Right lung (tissue), 5 donors: ENCODE data around the gene RBAK. TPM values are rescaled to one million over a fixed set of nuclear protein-coding genes. Genes with fewer than 3 reads are reported as not detected.
"Not testable (repeated sequence)": the region's sequence is repeated elsewhere in the genome, so short reads cannot be mapped to it uniquely, and the experiment has no call there.

Experiments used
- DNase-seq, 2 donors: peaks; one replicate each; pipeline ENCODE4 v3.0.0-alpha.2; 2013
- polyA plus RNA-seq, 5 donors: library from polyadenylated mRNA; unstranded; fragments of 120-200 nt; gene quantifications; one replicate each; pipeline versions ENCODE4 v1.2.1 to v1.2.3, GENCODE V29; 2013; ENCODE audit warnings: inconsistent platforms in 1 of 5, low replicate concordance in 1 of 5; ENCODE audit not compliant: insufficient read length in 5 of 5, insufficient read depth in 1 of 5

RBAK gene
- polyA plus RNA-seq, 5 donors: 12.3 to 22.8 (median 21.5) TPM

GRCh38 chr7:5046397-5046732 is 705 bp downstream of the RBAK start:
- not testable (repeated sequence) for DNase-seq

DNA sequence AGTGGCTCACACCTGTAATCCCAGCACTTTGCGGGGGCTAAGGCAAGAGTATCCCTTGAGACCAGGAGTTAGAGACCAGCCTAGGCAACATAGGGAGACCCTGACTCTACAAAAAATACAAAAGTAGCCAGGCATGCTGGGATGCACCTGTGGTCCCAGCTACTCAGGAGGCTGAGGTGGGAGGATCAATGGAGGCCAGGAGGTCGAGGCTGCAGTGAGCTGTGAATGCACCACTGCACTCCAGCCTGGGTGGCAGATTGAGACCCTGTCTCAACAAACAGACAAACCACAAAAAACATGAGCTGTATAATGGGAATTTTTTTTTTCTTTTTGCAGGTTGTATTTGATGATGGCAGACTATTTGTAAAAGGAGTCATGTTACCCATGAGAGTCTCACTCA is 1.5 kb downstream of the RBAK start:
- not testable (repeated sequence) for DNase-seq

GRCh38 chr7:5050676-5051075 is 5.0 kb downstream of the RBAK start:
- DNase-seq: no peak

GRCh38 chr7:5051731-5052130 is 6.1 kb downstream of the RBAK start:
- not testable (repeated sequence) for DNase-seq

- DNase-seq: no peak
Observed at GRCh38 chr7:5053175-5053574, 7.5 kb downstream of the RBAK start.

GRCh38 chr7:5063698-5064097 is 18.0 kb downstream of the RBAK start:
- no peak for DNase-seq

DNA sequence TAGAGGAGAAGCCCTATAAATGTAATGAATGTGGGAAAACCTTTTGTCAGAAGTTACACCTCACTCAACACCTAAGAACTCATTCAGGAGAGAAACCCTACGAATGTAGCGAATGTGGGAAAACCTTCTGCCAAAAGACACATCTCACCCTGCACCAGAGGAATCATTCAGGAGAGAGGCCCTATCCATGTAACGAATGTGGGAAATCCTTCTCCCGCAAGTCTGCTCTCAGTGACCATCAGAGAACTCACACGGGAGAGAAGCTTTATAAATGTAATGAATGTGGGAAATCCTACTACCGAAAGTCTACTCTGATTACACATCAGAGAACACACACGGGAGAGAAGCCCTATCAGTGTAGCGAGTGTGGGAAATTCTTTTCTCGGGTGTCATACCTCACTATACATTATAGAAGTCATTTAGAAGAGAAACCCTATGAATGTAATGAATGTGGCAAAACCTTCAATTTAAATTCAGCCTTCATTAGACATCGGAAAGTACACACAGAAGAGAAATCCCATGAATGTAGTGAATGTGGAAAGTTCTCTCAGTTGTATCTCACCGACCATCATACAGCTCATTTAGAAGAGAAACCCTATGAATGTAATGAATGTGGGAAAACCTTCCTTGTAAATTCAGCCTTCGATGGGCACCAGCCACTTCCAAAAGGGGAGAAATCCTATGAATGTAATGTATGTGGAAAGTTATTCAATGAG is 18.9 kb downstream of the RBAK start:
- no peak for DNase-seq

GRCh38 chr7:5065107-5065407 is 19.4 kb downstream of the RBAK start:
- DNase-seq: no peak

GRCh38 chr7:5068521-5068920 is 22.9 kb downstream of the RBAK start:
- DNase-seq: no peak

DNA sequence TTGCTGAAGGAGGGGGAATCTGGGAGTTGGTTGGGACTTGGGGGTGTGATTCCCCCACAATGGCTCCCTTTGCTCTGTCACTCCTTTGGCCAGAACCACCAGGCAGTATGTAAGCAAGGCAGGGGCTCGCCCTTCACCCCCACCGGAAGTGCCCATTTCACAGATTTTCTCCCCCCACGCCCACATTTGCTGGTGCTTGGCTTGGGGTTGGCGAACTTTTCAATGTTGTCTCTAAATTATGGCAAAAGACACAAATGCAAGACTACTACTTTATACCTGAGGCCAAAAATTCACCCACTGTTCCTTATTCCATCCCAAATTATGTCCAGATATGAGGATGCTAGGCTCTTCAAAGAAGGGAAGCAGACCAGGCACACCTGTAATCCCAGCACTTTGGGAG is 24.5 kb downstream of the RBAK start:
- DNase-seq: no peak

- DNase-seq: not testable (repeated sequence)
Observed at GRCh38 chr7:5075187-5075586, 29.5 kb downstream of the RBAK start.

- no peak for DNase-seq
Observed at GRCh38 chr7:5077740-5078139, 32.1 kb downstream of the RBAK start.

DNA sequence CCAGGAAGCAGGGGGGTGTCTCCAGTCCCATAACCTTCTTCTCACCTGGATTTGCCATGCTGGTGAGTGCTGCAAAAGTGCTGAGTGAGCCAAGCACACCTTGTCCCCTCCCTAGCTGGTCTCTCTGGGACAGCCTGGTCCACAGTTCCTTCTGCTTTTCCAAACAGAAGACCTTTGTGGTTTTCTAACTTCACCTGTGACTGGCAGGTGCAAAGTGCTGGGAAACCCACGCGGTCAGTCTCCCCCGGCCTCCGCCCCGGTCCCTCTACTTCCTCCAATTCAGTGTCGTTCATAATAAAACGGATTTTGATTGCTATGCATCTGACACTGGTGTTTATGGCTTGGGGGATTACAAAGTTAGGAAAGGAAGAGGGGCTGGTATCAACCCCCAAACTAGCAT is 37.1 kb downstream of the RBAK start:
- no peak for DNase-seq

GRCh38 chr7:5083311-5083711 is 37.7 kb downstream of the RBAK start:
- DNase-seq: peak; percentile 68 to 82

DNA sequence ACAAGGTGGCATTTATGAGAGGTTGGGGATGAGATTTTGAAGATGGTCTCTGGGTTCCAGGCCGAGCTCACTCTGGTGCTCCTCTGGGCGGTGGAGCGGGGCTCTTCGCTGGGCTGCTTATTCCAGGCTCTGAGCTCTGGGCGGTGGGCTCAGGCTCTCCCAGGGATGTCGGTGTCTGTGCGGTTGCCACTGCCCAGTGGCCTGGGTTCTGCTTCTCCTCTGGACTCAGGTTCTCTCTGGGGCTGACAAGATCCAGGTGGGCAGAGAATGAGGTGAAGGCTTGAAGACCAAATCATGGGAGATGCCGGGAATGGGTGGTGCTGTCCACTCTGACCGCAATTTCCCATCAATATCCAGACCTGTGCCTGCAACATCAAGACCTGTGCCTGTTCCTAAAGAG is 40.6 kb downstream of the RBAK start:
- no peak for DNase-seq

- DNase-seq: not testable (repeated sequence)
Observed at GRCh38 chr7:5088228-5088833, 42.7 kb downstream of the RBAK start.

- no peak for DNase-seq
Observed at GRCh38 chr7:5088906-5089305, 43.2 kb downstream of the RBAK start.

- no peak for DNase-seq
Observed at GRCh38 chr7:5093948-5094347, 48.3 kb downstream of the RBAK start.

- no peak for DNase-seq
Observed at GRCh38 chr7:5094641-5095040, 49.0 kb downstream of the RBAK start.

- no peak for DNase-seq
Observed at GRCh38 chr7:5116359-5116758, 70.7 kb downstream of the RBAK start.

DNA sequence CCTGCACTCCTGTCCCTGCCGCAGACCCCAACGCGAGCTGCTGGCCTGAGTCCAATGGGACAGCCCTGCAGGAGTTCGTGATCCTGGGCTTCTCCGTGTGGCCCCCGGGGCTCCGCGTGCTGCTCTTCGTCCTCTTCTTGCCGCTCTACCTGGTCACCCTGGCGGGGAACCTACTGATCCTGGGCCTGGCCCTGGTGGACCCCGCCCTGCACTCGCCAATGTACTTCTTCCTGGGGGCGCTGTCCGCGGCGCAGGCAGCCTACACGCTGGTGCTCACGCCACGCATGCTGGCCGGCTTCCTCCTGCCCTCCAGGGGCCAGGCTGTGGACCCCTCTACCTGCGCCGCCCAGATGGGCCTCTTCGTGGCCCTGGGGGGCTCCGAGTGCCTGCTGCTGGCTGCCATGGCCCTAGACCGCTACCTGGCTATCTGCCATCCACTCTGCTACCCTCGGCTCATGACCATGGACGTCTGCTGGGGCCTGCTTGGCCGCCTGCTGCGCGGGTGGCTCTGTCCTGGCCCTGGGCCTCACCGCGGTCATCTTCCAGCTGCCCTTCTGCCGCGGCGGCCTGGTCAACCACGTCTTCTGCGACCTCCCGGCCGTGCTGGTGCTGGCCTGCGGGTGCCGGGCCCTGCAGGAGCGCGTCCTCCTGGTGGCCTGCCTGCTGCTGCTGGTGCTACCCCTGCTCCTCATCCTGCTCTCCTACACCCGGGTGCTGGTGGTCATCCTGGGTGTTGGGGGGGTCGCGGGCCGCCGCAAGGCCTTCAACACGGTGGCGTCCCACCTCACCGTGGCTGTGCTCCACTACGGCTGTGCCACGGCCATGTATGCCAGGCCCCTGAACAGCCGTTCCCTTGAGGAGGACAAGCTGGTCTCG is 71.7 kb downstream of the RBAK start:
- DNase-seq: no peak
